GM19372 (cell line): Measurements from ENCODE around the gene SYNPO.

Experiments used
- ATAC-seq: cut with Tn5 transposase; IDR thresholded peaks from one replicate; pipeline ENCODE4 v1.9.1; 2021; ENCODE audit warnings: mild to moderate bottlenecking, low read depth, moderate library complexity; ENCODE audit not compliant: unreplicated experiment

Gene SYNPO

DNA sequence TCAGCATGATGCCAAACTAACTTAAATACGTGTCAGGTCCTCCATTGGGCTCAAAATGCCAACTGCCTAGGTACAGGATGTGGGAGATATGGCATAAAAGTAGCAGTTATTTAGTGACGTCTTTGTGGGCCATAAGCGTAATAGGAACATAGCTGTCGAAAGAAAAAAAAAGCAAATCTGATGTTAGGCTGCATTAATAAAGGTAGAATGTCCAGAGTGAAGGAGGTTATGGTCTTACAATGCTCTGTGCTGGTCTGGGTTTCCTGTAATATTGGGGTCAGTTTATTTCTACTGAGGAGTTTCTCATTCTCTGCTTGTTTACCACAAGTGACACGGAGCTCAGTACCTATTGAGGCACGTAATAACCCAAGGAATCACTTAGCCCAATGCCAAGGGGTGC is 33.4 kb upstream of the SYNPO start:
- ATAC-seq, result no peak

DNA sequence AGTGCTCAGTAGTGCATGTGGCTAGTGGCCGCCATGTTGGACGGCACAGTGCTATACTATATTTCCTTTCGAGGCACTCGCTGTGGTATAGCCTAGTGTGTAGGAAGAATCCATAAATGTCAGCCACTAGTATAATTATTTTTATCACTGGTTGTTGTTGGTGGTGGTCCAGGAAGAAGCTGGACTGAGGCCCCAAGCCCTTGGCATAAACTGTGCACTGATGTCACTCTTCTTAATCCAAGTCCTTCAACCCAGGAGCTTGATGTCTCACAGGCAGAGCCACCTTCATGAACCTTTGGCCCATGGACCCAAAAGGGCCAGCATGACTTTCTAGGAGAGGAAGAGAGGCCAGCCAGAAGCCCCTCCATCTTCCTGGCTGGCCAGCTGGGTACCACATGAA is 32.5 kb upstream of the SYNPO start:
- no peak for ATAC-seq

DNA sequence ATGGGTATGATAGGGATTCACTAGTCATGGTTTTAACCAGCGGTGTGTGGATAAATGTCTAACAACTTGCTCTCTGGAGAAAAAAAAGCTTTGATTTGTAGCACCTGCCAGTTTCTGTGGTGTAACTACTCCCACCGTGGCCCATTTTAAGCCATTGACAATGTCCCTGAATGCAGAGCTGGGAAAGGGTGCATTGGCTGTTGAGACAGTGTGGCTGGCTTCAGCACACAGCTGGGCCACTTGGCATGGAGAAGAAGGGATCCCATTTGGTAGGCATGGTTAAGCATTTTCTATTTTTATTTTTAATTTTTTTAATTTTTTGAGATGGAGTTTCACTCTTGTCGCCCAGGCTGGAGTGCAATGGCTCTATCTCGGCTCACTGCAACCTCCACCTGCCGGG is 31.5 kb upstream of the SYNPO start:
- no peak for ATAC-seq

DNA sequence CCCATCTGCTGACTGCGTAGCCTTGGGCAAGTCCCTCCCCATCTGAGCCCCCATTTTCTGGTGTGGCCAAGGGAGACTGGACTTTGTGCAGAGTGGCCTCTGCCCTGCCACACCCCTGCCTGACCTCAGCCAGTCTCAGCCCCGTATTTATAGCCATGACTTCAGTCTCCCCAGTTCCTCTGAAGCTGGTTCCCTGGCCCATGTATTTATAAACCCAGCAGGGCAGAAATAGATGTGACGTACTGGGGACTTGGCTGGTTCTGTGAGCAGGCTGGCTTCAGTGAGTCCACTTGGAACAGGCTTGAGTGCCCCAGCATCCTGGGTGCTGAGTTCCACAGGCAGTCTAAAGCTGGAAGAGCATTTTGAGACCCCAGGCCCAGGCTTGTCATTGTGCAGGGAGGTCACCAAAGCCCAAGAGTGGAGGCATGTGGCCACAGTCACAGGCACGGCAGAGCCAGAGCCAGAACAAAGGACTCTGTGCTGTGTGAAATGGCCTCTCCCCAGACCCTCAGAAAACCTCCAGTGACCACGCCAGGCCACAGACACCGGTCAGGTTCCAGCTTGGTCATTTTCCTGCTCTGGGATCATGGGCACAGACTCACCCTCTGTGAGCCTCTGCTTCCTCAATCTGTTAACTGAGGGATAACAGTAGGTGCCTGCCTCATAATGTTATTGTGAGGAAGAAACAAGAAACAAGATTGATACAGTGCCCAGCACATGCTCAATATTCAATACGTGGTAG is 30.4 kb upstream of the SYNPO start:
- no peak for ATAC-seq

DNA sequence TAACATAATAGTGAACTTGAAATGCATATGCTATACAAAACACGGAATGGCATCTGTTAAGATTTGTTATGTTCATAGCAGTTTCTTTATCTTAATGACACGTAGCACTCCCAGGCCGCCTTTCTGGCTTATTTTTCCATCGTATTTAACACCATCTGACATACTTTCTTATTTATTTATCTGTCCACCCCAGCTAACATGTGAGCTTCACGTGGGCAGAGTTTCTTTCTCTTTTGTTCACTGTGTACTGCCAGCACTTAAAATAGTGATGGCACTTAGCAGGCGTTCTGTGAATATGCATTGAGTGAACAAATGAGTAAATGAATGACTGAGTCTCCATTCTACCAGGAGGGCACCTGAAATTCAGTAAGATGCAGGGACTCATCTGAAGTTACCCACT is 29.4 kb upstream of the SYNPO start:
- ATAC-seq, result no peak

DNA sequence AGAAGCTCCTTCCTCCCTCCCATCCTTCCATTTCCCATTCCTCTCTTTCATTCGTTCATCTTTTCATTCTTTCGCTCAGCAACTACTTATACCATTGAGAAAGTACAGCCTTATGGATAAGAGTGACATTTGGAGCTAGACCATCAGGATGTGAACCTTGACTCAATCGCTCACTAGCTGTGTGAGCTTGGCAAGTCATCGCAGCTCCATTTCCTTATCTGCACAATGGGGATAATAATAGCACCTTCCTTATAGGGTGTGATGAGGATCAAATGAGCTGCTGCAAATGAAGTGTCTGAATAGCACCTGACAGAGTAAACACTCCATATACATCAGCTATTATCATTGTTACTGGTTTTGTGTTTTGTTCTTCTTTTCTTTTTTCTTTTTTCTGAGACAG is 28.1 kb upstream of the SYNPO start:
- no peak for ATAC-seq

DNA sequence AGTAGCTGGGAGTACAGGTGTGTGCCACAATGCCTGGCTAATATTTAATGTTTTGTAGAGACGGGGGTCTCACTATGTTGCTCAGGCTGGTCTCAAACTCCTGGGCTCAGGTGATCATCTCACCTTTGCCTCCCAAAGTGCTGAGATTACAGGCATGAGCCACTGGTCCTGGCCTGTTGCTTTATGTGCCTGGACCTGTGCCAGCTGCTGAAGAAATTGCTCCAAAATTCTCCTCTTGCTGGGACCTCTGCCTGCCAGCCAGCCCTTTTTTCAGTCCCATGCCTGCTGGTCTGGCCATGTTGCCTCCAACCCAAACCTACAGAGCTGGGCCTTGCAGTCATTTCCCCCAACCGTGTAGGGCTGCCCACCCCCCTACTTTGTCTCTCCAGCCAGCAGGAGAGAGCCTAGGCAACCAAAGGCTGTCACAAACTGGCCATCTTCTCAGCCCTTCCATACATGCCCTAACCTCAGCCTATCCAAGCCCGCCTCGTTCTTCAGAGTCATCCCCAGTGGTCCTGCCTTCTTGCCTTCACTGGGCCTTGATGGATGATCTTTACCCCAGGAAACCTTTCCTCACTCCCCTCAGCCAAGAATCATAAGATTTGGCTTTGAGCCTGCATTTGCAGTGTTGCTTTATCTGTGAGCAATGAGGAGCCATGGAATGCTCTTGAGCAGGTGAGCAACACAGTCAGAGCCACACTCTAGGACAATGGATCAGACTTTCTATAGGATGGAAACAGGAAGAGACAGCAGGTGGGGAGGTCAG is 27.4 kb upstream of the SYNPO start:
- no peak for ATAC-seq

DNA sequence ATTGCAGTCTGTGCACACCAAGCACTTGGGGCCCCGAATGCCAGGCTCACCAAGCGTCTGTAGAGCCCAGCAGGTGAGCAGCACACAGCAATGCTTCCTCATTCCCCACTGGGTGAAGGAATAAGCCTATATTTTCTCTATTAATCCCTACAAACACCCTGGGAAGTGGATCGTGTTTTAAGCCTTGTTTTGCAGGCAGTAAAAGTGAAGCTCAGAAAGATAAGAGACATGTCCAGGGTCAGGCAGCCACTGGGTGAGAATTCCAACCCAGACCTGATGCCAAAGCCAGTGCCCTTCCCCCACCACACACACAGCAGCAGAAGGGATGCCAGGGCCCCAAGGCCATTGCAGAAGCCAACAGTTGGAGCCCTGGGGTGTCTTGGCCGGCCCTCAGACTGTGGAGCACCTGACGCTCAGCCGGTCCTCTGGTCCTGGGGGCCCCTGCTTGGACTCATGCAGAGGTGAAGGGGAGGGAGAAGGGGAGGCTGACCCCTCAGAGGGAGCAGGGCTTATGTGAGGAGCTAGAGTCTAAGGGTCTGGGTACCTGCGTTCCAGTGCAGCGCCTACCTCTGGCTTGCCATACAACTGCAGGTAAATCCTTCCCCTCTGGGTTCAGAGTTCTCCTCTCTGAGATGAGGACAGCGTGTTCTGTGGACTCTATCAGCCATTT is 26.3 kb upstream of the SYNPO start:
- no peak for ATAC-seq

DNA sequence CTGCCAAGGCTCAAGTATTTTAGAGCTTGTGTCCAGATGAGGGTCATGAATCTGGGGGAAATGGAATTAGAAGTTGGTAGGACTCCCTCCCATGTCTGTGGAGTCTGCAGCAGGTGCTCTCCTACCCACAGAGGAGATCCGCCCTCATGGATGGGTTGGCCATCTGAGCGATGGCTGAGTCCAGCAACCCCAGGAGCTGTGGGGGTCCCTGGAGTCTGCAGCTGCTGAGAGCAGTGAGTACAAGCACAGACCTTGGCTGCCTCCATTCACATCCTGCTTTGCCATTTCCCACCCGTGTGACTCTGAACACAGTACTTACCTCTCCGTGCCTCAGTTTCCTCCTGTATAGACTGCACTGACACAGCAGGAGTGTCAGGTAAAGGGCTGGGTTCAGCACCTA is 25.8 kb upstream of the SYNPO start:
- no peak for ATAC-seq

DNA sequence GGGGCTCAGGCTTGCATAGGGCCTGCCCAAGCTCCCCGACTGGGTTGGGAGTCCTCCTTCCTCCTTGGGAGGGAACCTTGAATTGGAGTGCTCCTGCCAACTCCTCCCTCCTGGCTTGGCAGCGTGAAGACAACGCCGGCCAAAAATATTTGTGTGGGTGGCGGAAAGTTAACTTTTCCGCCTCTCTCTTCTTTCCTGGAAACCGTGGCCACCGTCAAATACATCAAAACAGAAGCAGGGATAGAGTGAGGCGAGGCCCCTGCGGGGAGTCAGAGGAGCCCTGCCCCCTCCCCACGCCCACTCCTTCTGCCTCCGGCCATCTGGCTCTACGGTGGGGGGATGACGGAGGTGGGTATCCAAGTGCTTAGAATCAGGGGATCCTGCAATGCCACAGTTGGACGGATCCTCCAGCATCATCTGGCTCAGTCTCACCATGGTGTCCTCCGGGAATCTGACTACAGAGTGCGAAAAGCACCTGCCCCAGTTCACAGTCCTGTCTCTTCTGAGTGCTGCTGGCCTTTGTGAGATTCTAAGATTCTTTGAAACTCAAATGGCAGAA is 25.2 kb upstream of the SYNPO start:
- no peak for ATAC-seq

DNA sequence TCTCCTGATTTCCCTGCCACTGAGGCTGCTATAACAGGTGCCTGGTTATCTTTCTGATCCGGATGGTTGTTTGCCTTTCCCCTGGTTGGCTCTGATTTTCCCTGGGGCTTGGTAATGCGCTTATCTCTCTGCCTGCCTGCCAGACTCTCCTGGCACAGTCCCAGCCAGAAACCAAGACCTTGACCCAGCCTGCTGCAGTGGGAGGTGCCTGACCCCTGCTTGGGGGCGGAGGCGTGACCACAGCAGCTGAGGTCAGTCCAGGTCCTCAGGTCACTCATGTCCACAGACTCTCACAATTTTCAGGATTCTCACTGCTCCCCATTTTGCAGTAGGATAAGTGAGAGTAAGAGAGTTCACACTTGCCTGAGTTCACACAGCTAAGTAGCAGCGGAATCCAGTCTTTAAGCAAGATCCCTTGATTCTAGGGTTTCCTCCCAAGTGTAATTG is 24.4 kb upstream of the SYNPO start:
- no peak for ATAC-seq

DNA sequence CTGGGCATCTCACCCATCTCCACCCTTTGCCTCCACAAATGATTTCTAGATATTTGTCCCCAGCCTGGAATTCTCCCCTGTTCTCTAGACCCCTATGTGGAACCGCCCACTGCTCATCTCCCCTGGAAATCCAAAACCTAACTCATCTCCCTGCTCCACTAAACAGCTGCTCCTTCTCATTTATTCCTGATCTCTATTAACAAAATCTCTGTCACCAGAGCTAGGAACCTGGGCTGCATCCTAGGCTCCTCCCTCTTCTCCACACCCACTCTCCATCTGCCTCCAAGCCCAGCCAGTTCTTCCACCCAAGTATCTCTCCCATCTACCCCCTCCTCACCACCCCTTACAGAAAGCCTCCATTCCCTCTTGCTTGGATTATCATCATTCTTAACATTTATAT is 24.0 kb upstream of the SYNPO start:
- no peak for ATAC-seq

DNA sequence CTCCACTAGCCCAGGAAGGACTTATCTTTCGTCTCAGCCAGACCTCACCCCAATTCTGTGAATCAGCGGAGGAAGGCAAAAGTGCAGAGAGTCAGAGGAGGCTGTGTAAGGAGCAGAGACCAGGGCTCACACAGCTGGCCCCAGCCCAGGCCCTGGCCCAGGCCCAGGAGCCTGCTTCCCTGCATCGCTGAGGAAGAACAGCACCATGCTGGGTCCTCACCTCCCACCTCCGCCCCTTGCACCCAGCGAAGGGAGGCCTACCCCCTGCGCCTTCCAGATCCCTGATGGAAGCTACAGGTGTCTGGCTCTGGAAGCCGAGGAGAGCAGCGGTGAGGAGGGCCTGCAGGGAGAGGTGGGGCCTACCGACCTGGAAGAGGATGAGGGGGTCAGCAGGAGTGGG is 22.3 kb upstream of the SYNPO start:
- ATAC-seq, result no peak

DNA sequence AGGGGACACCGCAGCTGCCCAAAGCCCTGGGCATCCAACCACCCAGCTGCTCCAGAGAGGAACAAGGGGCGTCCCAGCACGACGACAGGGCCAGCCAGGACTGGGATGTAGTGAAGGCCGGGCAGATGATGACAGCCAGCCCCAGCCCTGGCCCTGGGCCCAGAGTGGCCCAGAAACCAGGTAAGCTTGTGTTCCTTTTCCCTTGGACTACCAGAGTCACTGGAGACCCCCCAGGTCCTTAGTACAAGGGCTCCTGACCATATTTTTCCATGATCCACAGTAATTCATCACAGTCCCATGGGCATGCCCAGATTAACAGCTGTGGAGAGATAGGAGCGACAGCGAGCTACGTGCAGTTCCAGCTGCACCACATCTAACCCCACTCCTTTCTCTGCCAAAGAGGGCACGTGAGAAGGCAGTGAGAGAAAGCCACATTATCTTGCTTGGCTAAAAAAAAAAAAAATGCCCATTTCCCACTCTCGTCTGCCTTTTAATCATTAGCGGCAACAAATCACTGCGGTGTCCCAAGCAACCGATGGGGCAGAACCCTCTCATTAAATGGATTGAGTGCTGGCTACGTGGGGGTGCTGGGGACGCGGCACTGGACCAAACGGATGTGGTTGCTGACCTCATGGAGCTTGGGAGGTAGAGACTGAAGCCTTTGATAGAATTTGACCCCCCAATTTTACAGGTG is 21.7 kb upstream of the SYNPO start:
- no peak for ATAC-seq

DNA sequence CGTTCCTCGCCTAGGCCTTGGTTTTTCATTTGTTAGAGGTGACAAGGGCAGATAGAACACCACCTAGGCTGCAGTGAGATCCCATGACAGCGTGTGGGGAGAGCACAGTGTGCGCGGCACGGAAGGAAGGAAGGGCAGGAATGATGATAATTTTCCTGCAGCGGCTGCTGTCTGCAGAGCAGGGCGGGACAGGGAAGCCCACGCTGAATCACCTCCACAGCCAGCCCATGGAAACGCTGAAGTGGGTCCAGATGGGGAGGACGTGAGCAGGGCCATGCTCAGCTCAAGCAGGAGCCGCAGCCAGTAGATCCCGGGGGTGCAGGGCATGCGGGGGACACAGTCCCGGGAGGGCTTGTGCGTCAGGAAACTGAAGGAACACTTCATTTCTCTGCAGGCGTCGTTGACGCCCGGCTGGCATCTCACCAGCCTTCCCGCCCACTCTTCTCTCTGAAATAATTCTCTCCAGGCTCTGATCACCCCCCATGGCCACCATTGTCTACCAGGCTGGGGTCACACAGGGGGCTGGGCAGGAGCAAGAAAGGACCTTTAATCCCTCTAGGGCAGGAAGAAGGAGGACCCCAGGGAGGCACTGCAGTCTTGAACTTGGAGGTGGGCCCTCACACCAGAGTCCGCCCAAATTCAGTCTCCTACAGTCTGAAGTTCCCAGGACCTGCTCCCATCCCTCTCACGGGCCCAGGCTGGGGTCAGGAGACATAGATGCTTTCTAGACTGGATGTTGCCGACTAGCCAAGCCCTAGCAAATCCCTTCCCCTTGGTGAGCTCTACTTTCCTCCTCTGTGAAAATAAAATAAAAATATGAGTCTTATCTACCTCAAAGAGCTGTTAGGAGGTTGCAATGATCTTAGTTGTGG is 20.9 kb upstream of the SYNPO start:
- no peak for ATAC-seq

DNA sequence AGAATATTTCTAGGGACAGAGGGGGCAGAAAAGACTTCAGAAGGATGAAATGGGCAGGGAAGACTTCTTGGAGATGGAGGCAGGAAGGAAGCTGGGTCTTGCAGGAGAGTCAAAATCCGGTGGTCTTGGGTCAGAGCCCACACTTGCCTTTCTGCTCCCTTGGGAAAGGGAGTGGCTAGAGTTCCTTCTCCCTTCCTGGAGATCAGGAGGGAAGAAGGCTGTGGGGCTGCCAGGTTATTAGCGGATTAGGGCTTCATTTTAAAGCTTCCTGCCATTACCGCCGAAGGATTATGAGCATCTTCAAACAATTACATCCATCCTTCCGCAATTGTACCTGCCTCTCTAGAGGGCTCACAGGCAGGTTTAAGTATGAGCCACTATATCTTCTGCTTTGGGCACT is 19.2 kb upstream of the SYNPO start:
- ATAC-seq, result no peak

DNA sequence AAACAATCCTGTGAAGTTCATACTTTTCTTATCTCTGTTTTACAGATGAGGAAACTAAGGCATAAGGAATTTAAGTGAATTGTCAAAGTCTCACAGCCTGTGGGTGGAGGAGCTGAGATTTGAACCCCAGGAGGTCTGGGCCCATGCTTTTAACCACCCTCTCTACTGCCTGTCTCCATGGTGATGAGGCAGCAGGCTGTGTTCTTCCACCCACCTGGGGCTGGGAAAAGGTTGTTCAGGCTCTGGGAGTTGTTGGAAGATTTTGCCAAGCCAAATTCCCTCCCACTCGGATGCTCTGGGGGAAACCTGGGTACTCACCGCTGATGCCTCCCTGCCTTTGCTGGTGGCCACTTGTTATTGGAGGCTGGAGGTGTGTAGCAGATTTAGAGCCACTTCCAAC is 18.3 kb upstream of the SYNPO start:
- ATAC-seq, result no peak

DNA sequence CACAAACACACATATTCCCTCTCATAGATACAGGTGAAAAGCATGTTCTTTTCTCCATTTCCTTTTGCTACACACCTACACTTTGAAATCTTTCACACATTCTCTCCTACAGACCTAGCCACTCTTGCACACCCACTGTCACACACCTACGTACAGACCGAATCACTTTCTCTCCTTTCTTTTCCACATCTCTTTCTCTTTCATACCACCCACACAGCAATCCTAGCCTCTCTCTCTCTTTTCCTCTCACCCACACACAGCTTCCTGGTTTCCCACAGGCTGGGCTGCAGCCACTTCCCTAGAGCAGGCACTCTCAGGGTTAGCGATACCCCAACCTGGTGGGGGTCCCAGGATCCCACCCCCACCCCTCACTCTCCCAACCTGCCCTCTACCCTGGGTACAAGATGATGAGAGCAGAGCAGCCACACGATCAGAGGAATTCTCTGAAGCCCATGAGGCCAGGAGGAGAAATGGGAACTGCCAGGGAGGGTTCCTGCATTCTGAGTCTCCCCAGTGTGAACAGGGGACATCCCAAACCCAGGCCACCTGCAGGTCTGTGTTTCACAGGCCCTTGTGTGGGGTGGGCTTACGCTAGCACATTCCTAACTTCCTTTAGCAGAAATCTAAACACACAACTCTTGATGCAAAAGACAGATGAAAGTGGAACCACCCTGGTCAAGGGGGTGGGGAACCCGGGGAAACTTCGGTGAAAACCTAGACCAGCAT is 17.1 kb upstream of the SYNPO start:
- ATAC-seq, result no peak

DNA sequence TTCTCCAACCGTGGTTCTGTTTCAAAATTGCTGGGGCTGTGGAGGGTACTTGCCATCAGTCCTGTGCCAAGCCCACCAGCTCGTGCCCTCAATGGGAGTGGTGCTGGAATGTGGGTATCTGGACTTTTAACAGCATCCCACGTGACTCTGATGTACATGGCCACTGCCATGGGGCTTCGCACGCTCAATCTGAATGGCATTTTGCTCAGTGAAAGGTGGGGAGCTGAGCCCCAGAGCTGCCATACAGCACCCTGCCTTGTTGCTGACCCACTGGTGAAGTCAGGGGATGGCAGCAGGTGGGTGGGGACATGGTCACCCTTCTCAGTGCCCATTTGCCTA is 16.6 kb upstream of the SYNPO start:
- ATAC-seq, result no peak
